Measurements from ENCODE around the gene ECHS1. TPM values are rescaled to one million over a fixed set of nuclear protein-coding genes. Genes with fewer than 3 reads are reported as not detected.

Gene ECHS1
- total and polyA plus RNA-seq, 2 of the 8 experiments (the other 6 are each of a cell fraction or from before 2014, with no cell fraction given), result 41.7 to 101 TPM

DNA sequence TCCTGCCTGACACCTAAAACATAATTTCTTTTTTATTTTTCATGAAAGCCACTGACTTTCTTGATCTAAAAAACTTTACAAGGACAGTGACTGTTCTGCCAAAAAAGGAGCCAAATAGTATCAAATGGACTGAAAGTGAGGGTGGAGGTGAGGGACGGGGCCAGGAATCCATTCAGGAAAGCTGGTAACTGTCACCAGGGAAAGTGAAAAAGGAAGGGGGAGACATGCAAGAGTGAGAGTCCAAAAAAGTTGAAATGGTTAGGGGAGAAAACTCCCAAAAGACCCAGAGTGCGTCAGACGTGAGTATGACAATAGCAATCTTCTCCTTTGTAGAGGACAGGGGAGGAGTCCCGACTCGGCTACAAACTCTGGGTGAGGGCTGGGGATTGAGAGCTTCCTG is 28.9 kb downstream of the ECHS1 start (continued):
- TF ChIP-seq ASH2L (IDR thresholded peaks at IDR 0.05; ENCODE audit: low read length) (no peak), TCF12 (IDR thresholded peaks at IDR 0.05; ENCODE audit: low read depth, low read length) (no peak), BACH1 (IDR thresholded peaks at IDR 0.05; ENCODE audit: low read length) (no peak)
